Adrenal gland (tissue), 12 donors: ENCODE measurements around the gene DCC. TPM values are rescaled to one million over a fixed set of nuclear protein-coding genes. Genes with fewer than 3 reads are reported as not detected.

Experiments used
- DNase-seq, 7 donors: peaks; one replicate each; pipeline ENCODE4 v3.0.0-alpha.2; 2019 to 2020
- H3K27ac ChIP-seq, 5 donors: fragments of 200-600 bp; sonication (generic) in 4 of 5; 1 replicate in 3 of 5; 2 replicates in 2 of 5; pipeline versions ENCODE4 v1.5.1 to v1.8.0; 2016 to 2020; ENCODE audit warnings: mild to moderate bottlenecking in 1 of 5
- H3K27me3 ChIP-seq: fragments of 200-600 bp; 2 replicates; pipeline ENCODE4 v1.8.0; 2021
- H3K36me3 ChIP-seq, 2 donors: fragments of 200-600 bp; replicated peaks in 1 of 2; 1 replicate in 1 of 2; 2 replicates in 1 of 2; pipeline versions ENCODE4 v1.5.1 to v1.8.0; 2018 to 2022
- H3K4me1 ChIP-seq, 2 donors: fragments of 200-600 bp; replicated peaks in 1 of 2; 1 replicate in 1 of 2; 2 replicates in 1 of 2; pipeline versions ENCODE4 v1.5.1 to v1.8.0; 2018 to 2021
- H3K4me3 ChIP-seq, 4 donors: fragments of 200-600 bp; sonication (generic) in 3 of 4; one replicate each; pipeline ENCODE4 v1.5.1; 2016 to 2018
- H3K9me3 ChIP-seq, 3 donors: fragments of 200-600 bp; sonication (generic) in 1 of 3; replicated peaks in 1 of 3; 1 replicate in 2 of 3; 2 replicates in 1 of 3; pipeline versions ENCODE4 v1.5.1 to v1.8.0; 2016 to 2021
- POLR2A ChIP-seq, 2 donors: fragments of 450-650 bp; IDR thresholded peaks; one replicate each; pipeline ENCODE4 v1.6.1; 2017; ENCODE audit warnings: antibody characterized with exemption in 2 of 2, mild to moderate bottlenecking in 2 of 2, moderate library complexity in 1 of 2
- WGBS, 4 donors: extraction: QIAGEN DNeasy Blood & Tissue Kit in 2 of 4; methylation state at CpG; one replicate each; pipeline versions ENCODE4 v1.1.5 to v1.1.7; 2013 to 2017; 5-methylcytosine and 5-hydroxymethylcytosine counted together
- intact Hi-C, 2 donors: fragments of 100-400 bp; cut with DNase I; formaldehyde crosslinking; loops; one replicate each; pipeline versions ENCODE4 v1.14.1 to v1.15.0; 2022 to 2023
- polyA plus RNA-seq, 3 donors: library from polyadenylated mRNA; stranded (reverse); fragments of 200-250 nt in 2 of 3; fragments of 350-450 nt in 1 of 3; fragmentation: Illumina TruSeq in 1 of 3; extraction: RNeasy Lipid Tissue Mini Kit (QIAGEN cat#74804) in 1 of 3; gene quantifications; one replicate each; pipeline ENCODE4 v1.2.3, GENCODE V29; 2013 to 2014
- total RNA-seq, 9 donors: library from RNA; depleted of rRNA in 4 of 9; stranded (reverse); fragments of >200 nt in 4 of 9; fragments of 120-200 nt in 1 of 9; fragmentation: NEBNext Ultra II Directional in 1 of 9; extraction: Animal tissue kit (Norgen Biotek cat#: 25700) in 1 of 9; gene quantifications; one replicate each; pipeline versions ENCODE4 v1.1.0 to v1.2.4, GENCODE V29; 2013 to 2023
- TF ChIP-seq, protein P1 (sequence below), 6 experiments: fragments of 450-650 bp in 4 of 6; fragments of 200-600 bp in 2 of 6; sonication (generic) in 1 of 6; IDR thresholded peaks; 1 replicate in 5 of 6; 2 replicates in 1 of 6; pipeline versions ENCODE4 v1.5.1 to v1.8.0; 2016 to 2021; ENCODE audit warnings: antibody characterized with exemption in 6 of 6, mild to moderate bottlenecking in 2 of 6, moderate library complexity in 1 of 6
- donor health status: healthy with polysubstance abuse.
- donor health status: Bipolar disorder and iron deficiency.
- donor health status: DM: yes; HTN: yes; CAD: no.
- donor health status: DM: no; HTN: no; CAD: no.
- donor health status: DM: no; HTN: no; CAD: no.
- donor health status: DM: yes; HTN: yes; CAD: no.

DCC gene
- total and polyA plus RNA-seq, 12 donors: 0.33 to 3.5 (median 1.1) TPM; not detected in 1

GRCh38 chr18:52722904-52723303 is 382.9 kb downstream of the DCC start:
- Histone ChIP-seq H3K9me3 (no peaks in the 10 kb centered on the region), H3K27ac (no peak overlapping the region), H3K36me3 (no peaks in the 10 kb centered on the region), H3K4me3 (no peak overlapping the region), H3K4me1 (no peaks in the 10 kb centered on the region), H3K27me3 (no peaks in the 10 kb centered on the region)
- intact Hi-C loops: no loop called here
- no peak for TF ChIP-seq POLR2A (IDR thresholded peaks at IDR 0.05)
- TF ChIP-seq, protein P1, sequence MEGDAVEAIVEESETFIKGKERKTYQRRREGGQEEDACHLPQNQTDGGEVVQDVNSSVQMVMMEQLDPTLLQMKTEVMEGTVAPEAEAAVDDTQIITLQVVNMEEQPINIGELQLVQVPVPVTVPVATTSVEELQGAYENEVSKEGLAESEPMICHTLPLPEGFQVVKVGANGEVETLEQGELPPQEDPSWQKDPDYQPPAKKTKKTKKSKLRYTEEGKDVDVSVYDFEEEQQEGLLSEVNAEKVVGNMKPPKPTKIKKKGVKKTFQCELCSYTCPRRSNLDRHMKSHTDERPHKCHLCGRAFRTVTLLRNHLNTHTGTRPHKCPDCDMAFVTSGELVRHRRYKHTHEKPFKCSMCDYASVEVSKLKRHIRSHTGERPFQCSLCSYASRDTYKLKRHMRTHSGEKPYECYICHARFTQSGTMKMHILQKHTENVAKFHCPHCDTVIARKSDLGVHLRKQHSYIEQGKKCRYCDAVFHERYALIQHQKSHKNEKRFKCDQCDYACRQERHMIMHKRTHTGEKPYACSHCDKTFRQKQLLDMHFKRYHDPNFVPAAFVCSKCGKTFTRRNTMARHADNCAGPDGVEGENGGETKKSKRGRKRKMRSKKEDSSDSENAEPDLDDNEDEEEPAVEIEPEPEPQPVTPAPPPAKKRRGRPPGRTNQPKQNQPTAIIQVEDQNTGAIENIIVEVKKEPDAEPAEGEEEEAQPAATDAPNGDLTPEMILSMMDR (IDR thresholded peaks at IDR 0.05): no peak
- DNase-seq: no peak
- 68 to 85% (median 76%) methylated on average over 3 of the region's 3 CpGs for WGBS, 4 donors

- intact Hi-C loops: no loop called here
- no peak for DNase-seq
- H3K36me3 ChIP-seq: no peaks in the 10 kb centered on the region
- H3K4me3 ChIP-seq: no peak overlapping the region
- no peak overlapping the region for H3K27ac ChIP-seq
- TF ChIP-seq, protein P1 (IDR thresholded peaks at IDR 0.05): no peak
- TF ChIP-seq POLR2A (IDR thresholded peaks at IDR 0.05): no peak
- WGBS, 4 donors: 21 to 33% (median 29%) methylated on average over 3 of the region's 3 CpGs
- no peaks in the 10 kb centered on the region for H3K27me3 ChIP-seq
- H3K4me1 ChIP-seq: no peaks in the 10 kb centered on the region
- H3K9me3 ChIP-seq: no peaks in the 10 kb centered on the region
These were observed 383.6 kb downstream of the DCC start for GRCh38 chr18:52723550-52723970.

- Histone ChIP-seq H3K4me1 (no peaks in the 10 kb centered on the region), H3K27me3 (no peaks in the 10 kb centered on the region), H3K36me3 (no peaks in the 10 kb centered on the region), H3K4me3 (no peak overlapping the region), H3K27ac (no peak overlapping the region), H3K9me3 (no peaks in the 10 kb centered on the region)
- intact Hi-C loops: no loop called here
- TF ChIP-seq, protein P1 (IDR thresholded peaks at IDR 0.05): no peak
- TF ChIP-seq POLR2A (IDR thresholded peaks at IDR 0.05): no peak
- WGBS, 4 donors: 64 to 70% (median 66%) methylated on average over 3 of the region's 3 CpGs
- no peak for DNase-seq
These were observed 391.1 kb downstream of the DCC start for GRCh38 chr18:52730972-52731619.

DNA sequence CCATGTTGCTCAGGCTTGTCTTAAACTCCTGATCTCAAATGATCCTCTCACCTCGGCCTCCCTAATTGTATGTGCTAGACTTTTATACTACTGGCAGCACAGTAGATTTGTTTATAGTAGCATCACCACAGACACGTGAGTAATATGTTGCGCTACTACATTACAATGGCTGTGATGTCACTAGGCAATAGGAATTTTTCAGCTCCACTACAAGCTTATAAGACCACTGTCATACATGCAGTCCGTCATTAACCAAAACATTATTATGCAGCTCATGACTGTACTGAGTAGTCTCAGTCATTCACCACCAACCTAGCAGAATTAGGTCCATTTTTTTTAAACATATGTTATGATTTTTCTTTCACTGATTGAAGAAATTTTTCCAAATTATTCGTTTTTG is 398.9 kb downstream of the DCC start:
- H3K9me3 ChIP-seq: no peaks in the 10 kb centered on the region
- no peaks in the 10 kb centered on the region for H3K27me3 ChIP-seq
- H3K4me1 ChIP-seq: no peaks in the 10 kb centered on the region
- TF ChIP-seq POLR2A (IDR thresholded peaks at IDR 0.05): no peak
- TF ChIP-seq, protein P1 (IDR thresholded peaks at IDR 0.05): no peak
- DNase-seq: no peak
- no peak overlapping the region for H3K4me3 ChIP-seq
- no peak overlapping the region for H3K27ac ChIP-seq
- H3K36me3 ChIP-seq: no peaks in the 10 kb centered on the region
- WGBS, 4 donors: 65 to 81% (median 73%) methylated on average over 5 of the region's 5 CpGs
- intact Hi-C loops: no loop called here
